Neural progenitor cell (in vitro differentiated cells): ENCODE measurements around the gene FAM89A. TPM values are rescaled to one million over a fixed set of nuclear protein-coding genes. Genes with fewer than 3 reads are reported as not detected.

Experiments used
- DNase-seq: peaks from one replicate; pipeline ENCODE4 v3.0.0-alpha.2; 2016; ENCODE audit warnings: low spot score
- H2AFZ ChIP-seq: fragments of 200-600 bp; sonication (generic); replicated peaks from 2 replicates; pipeline ENCODE4 v1.6.1; 2016; ENCODE audit warnings: antibody characterized with exemption
- H3F3A ChIP-seq: fragments of 200-600 bp; sonication (generic); 2 replicates; pipeline ENCODE4 v1.6.1; 2016; ENCODE audit warnings: antibody characterized with exemption, low read depth
- H3K27ac ChIP-seq: fragments of 200-600 bp; sonication (generic); 2 replicates; pipeline ENCODE4 v1.5.1; 2016; ENCODE audit warnings: mild to moderate bottlenecking
- H3K27me3 ChIP-seq: fragments of 200-600 bp; sonication (generic); 2 replicates; pipeline ENCODE4 v1.6.1; 2016; ENCODE audit warnings: mild to moderate bottlenecking, moderate library complexity
- H3K36me3 ChIP-seq: fragments of 200-600 bp; sonication (generic); 2 replicates; pipeline ENCODE4 v1.5.1; 2016
- H3K4me1 ChIP-seq: fragments of 200-600 bp; sonication (generic); 2 replicates; pipeline ENCODE4 v1.6.1; 2016; ENCODE audit warnings: mixed run types
- H3K4me2 ChIP-seq: fragments of 200-600 bp; sonication (generic); 2 replicates; pipeline ENCODE4 v1.6.1; 2016
- H3K4me3 ChIP-seq: fragments of 200-600 bp; sonication (generic); 2 replicates; pipeline ENCODE4 v1.5.1; 2016
- H3K79me2 ChIP-seq: fragments of 200-600 bp; sonication (generic); 2 replicates; pipeline ENCODE4 v1.6.1; 2016; ENCODE audit warnings: low read depth
- H3K9ac ChIP-seq: fragments of 200-600 bp; sonication (generic); 2 replicates; pipeline ENCODE4 v1.6.1; 2016
- H3K9me3 ChIP-seq: fragments of 200-600 bp; sonication (generic); 2 replicates; pipeline ENCODE4 v1.5.1; 2016; ENCODE audit warnings: low read depth
- H4K20me1 ChIP-seq: fragments of 200-600 bp; sonication (generic); 2 replicates; pipeline ENCODE4 v1.6.1; 2016; ENCODE audit warnings: low read depth
- H3K27ac Mint-ChIP-seq: 3 replicates; pipeline ENCODE4 v1.8.0; 2021; ENCODE audit warnings: mixed read lengths
- H3K27me3 Mint-ChIP-seq: 2 replicates; pipeline ENCODE4 v1.8.0; 2022; ENCODE audit warnings: low read depth, mild to moderate bottlenecking, inconsistent platforms, moderate library complexity, mixed read lengths; ENCODE audit not compliant: insufficient read depth
- H3K36me3 Mint-ChIP-seq: 3 replicates; pipeline ENCODE4 v1.8.0; 2021; ENCODE audit warnings: mixed read lengths
- H3K4me1 Mint-ChIP-seq: 3 replicates; pipeline ENCODE4 v1.8.0; 2021; ENCODE audit warnings: mixed read lengths
- H3K4me3 Mint-ChIP-seq: 3 replicates; pipeline ENCODE4 v1.8.0; 2021; ENCODE audit warnings: mild to moderate bottlenecking, moderate library complexity, mixed read lengths
- H3K9me3 Mint-ChIP-seq: 3 replicates; pipeline ENCODE4 v1.8.0; 2020; ENCODE audit warnings: mixed read lengths
- CTCF ChIP-seq: fragments of 200-600 bp; sonication (generic); IDR thresholded peaks from 2 replicates; pipeline ENCODE4 v1.5.1; 2017; ENCODE audit warnings: antibody characterized with exemption, mild to moderate bottlenecking
- EZH2 ChIP-seq: fragments of 200-600 bp; sonication (generic); IDR thresholded peaks from 2 replicates; pipeline ENCODE4 v1.6.1; 2017; ENCODE audit warnings: antibody characterized with exemption, mild to moderate bottlenecking, moderate library complexity
- EZH2phosphoT487 ChIP-seq: fragments of 200-600 bp; sonication (generic); IDR thresholded peaks from 2 replicates; pipeline ENCODE4 v1.6.1; 2017; ENCODE audit warnings: antibody characterized with exemption
- total RNA-seq: library from RNA; depleted of rRNA; stranded (reverse); fragments of >200 nt; gene quantifications from 2 replicates; pipeline ENCODE4 v1.2.3, GENCODE V29; 2015; ENCODE audit warnings: low replicate concordance

FAM89A gene
- total RNA-seq, 1 donor from 2014 or later, result 2.1 TPM

- Histone ChIP-seq H3K27me3 (no peaks in the 10 kb centered on the region), H4K20me1 (peaks cover 5% of the 10 kb centered on the region), H3K9me3 (no peaks in the 10 kb centered on the region), H3K27ac (no peak overlapping the region), H3K4me2 (no peak overlapping the region), H3K36me3 (no peaks in the 10 kb centered on the region), H3K79me2 (peaks cover 14% of the 10 kb centered on the region), H3K9ac (no peak overlapping the region), H3K4me1 (peaks cover 16% of the 10 kb centered on the region), H2AFZ (no peak overlapping the region), H3F3A (peaks cover 3% of the 10 kb centered on the region), H3K4me3 (no peak overlapping the region)
- Mint-ChIP-seq H3K36me3 (peaks cover 5% of the 10 kb centered on the region), H3K27me3 (peaks cover 1% of the 10 kb centered on the region), H3K4me1 (peaks cover 10% of the 10 kb centered on the region), H3K4me3 (no peak overlapping the region), H3K27ac (no peak overlapping the region), H3K9me3 (no peaks in the 10 kb centered on the region)
- DNase-seq, result no peak
- TF ChIP-seq EZH2 (no peak), EZH2phosphoT487 (no peak), CTCF (no peak)
These were observed 56.2 kb downstream of the FAM89A start for GRCh38 chr1:230983811-230984210.

- Histone ChIP-seq H3K9me3 (no peaks in the 10 kb centered on the region), H3K4me1 (peaks cover 17% of the 10 kb centered on the region), H3F3A (peaks cover 3% of the 10 kb centered on the region), H3K36me3 (no peaks in the 10 kb centered on the region), H3K27ac (no peak overlapping the region), H3K4me2 (no peak overlapping the region), H3K4me3 (no peak overlapping the region), H3K9ac (no peak overlapping the region), H2AFZ (no peak overlapping the region), H3K27me3 (no peaks in the 10 kb centered on the region), H3K79me2 (peaks cover 19% of the 10 kb centered on the region), H4K20me1 (peaks cover 5% of the 10 kb centered on the region)
- H3K9me3 Mint-ChIP-seq, result no peaks in the 10 kb centered on the region
- H3K4me1 Mint-ChIP-seq, result peaks cover 12% of the 10 kb centered on the region
- no peak for DNase-seq
- no peak overlapping the region for H3K27ac Mint-ChIP-seq
- peaks cover 2% of the 10 kb centered on the region for H3K27me3 Mint-ChIP-seq
- H3K4me3 Mint-ChIP-seq, result no peak overlapping the region
- peaks cover 5% of the 10 kb centered on the region for H3K36me3 Mint-ChIP-seq
- TF ChIP-seq EZH2 (no peak), EZH2phosphoT487 (no peak), CTCF (no peak)
These were observed 57.4 kb downstream of the FAM89A start for GRCh38 chr1:230982696-230983095.

- peak overlapping the region; percentile 99 for H3K4me3 Mint-ChIP-seq
- peak overlapping the region; percentile 47 for H3K9ac ChIP-seq
- peak overlapping the region; percentile 77 for H3K4me3 ChIP-seq
- peaks cover 2% of the 10 kb centered on the region for H3K27me3 Mint-ChIP-seq
- peak overlapping the region; percentile 81 for H3K4me2 ChIP-seq
- no peaks in the 10 kb centered on the region for H3K27me3 ChIP-seq
- H3K27ac ChIP-seq, result no peak overlapping the region
- H3K4me1 Mint-ChIP-seq, result peaks cover 17% of the 10 kb centered on the region
- TF ChIP-seq EZH2, result no peak
- TF ChIP-seq CTCF, result no peak
- TF ChIP-seq EZH2phosphoT487, result no peak
- peaks cover 20% of the 10 kb centered on the region for H3K4me1 ChIP-seq
- no peak for DNase-seq
- H3K9me3 ChIP-seq, result no peaks in the 10 kb centered on the region
- H3F3A ChIP-seq, result peaks cover 3% of the 10 kb centered on the region
- no peaks in the 10 kb centered on the region for H3K36me3 Mint-ChIP-seq
- peaks cover 5% of the 10 kb centered on the region for H4K20me1 ChIP-seq
- H2AFZ ChIP-seq, result no peak overlapping the region
- peaks cover 32% of the 10 kb centered on the region for H3K79me2 ChIP-seq
- H3K27ac Mint-ChIP-seq, result no peak overlapping the region
- no peaks in the 10 kb centered on the region for H3K9me3 Mint-ChIP-seq
- no peaks in the 10 kb centered on the region for H3K36me3 ChIP-seq
These were observed 60.1 kb downstream of the FAM89A start for GRCh38 chr1:230979952-230980351.
